ENCODE data around the gene LRRC59.

DNA sequence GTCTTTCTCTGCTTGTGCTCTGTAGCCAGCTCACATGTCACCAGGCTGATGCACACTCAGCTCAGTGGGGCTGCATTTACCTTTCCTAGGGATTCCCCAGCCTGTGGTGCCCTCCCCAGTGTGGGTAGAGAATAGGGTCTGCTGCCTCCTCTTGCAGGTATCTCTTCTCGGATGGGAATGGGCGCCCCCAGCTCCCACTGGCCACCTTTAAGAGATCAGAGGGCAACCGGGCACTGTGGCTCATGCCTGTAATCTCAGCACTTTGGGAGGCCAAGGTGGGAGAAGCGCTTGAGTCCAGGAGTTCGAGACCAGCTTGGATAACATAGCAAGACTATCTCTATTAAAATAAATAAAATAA, 48.1 kb downstream of the LRRC59 start:
- TF ChIP-seq, protein P1, sequence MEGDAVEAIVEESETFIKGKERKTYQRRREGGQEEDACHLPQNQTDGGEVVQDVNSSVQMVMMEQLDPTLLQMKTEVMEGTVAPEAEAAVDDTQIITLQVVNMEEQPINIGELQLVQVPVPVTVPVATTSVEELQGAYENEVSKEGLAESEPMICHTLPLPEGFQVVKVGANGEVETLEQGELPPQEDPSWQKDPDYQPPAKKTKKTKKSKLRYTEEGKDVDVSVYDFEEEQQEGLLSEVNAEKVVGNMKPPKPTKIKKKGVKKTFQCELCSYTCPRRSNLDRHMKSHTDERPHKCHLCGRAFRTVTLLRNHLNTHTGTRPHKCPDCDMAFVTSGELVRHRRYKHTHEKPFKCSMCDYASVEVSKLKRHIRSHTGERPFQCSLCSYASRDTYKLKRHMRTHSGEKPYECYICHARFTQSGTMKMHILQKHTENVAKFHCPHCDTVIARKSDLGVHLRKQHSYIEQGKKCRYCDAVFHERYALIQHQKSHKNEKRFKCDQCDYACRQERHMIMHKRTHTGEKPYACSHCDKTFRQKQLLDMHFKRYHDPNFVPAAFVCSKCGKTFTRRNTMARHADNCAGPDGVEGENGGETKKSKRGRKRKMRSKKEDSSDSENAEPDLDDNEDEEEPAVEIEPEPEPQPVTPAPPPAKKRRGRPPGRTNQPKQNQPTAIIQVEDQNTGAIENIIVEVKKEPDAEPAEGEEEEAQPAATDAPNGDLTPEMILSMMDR (IDR thresholded peaks at IDR 0.05), result no peak
- TF ChIP-seq POLR2AphosphoS5 (IDR thresholded peaks at IDR 0.05), result no peak

All from transverse colon (tissue), 4 donors.